Endothelial cell of umbilical vein (primary cell): ENCODE measurements around the gene RAC3. TPM values are rescaled to one million over a fixed set of nuclear protein-coding genes. Genes with fewer than 3 reads are reported as not detected.

ENCODE experiments used
- BruUV-seq: library from RNA; stranded (reverse); fragments of 400-500 nt; replicated peaks from 2 replicates; lab custom pipeline; 2021; lab: Mats Ljungman, UMichigan
- CTCF ChIA-PET: fragments of 300-600, 350-600 bp; sonication (Branson Sonifier 250); formaldehyde crosslinking; loops from one replicate; lab custom pipeline; 2021; ENCODE audit warnings: antibody characterized with exemption, inconsistent platforms; lab: Charles Lee
- POLR2A ChIA-PET: fragments of 300-600, 350-600 bp; sonication (Branson Sonifier 250); formaldehyde crosslinking; loops from one replicate; lab custom pipeline; 2021; ENCODE audit warnings: antibody characterized with exemption, inconsistent platforms; lab: Charles Lee
- DNase-seq: peaks from one replicate; pipeline ENCODE4 v3.0.0-alpha.2; 2011; ENCODE audit warnings: low read depth, low spot score
- FAIRE-seq: peaks from 2 replicates; lab custom pipeline; 2011; peaks lifted over from hg19 to GRCh38; lab: Jason Lieb, UNC
- H2AFZ ChIP-seq: 2 replicates; pipeline ENCODE4 v1.6.0; 2012; ENCODE audit warnings: low read depth, low read length, control low read depth, inconsistent platforms
- H3K27ac ChIP-seq: 2 replicates; pipeline ENCODE4 v1.5.1; 2011; ENCODE audit warnings: low read depth, mild to moderate bottlenecking, control low read depth, low read length, moderate library complexity; ENCODE audit not compliant: insufficient read depth
- H3K27me3 ChIP-seq, 2 experiments: 2 replicates each; pipeline versions ENCODE4 v1.6.0 to v1.6.1; 2011; ENCODE audit warnings: low read length in 2 of 2, mixed read lengths in 1 of 2; ENCODE audit not compliant: control insufficient read depth in 2 of 2, insufficient read depth in 2 of 2
- H3K36me3 ChIP-seq, 2 experiments: 2 replicates in 1 of 2; 3 replicates in 1 of 2; pipeline ENCODE4 v1.5.1; 2011; ENCODE audit warnings: low read length in 2 of 2, mild to moderate bottlenecking in 1 of 2, moderate library complexity in 1 of 2; ENCODE audit not compliant: control insufficient read depth in 2 of 2, insufficient read depth in 2 of 2; ENCODE audit errors: extremely low read depth in 1 of 2
- H3K4me1 ChIP-seq: 3 replicates; pipeline ENCODE4 v1.5.1; 2011; ENCODE audit warnings: mild to moderate bottlenecking, low read length; ENCODE audit not compliant: control insufficient read depth, insufficient read depth; ENCODE audit errors: extremely low read depth
- H3K4me2 ChIP-seq: 2 replicates; pipeline ENCODE4 v1.6.1; 2011; ENCODE audit warnings: low read length, control low read depth, mixed read lengths; ENCODE audit not compliant: insufficient read depth
- H3K4me3 ChIP-seq, 3 experiments: fragments of 200-600 bp in 1 of 3; sonication (generic), shearing (Covaris generic) in 1 of 3; replicated peaks in 1 of 3; 2 replicates each; pipeline ENCODE4 v1.5.1; 2011 to 2016; ENCODE audit warnings: control low read depth in 3 of 3, low read length in 3 of 3, mild to moderate bottlenecking in 2 of 3, inconsistent platforms in 1 of 3, low read depth in 1 of 3, moderate library complexity in 1 of 3; ENCODE audit not compliant: insufficient read depth in 1 of 3
- H3K79me2 ChIP-seq: 2 replicates; pipeline ENCODE4 v1.6.0; 2012; ENCODE audit warnings: low read length, inconsistent platforms; ENCODE audit not compliant: control insufficient read depth, insufficient read depth
- H3K9ac ChIP-seq: replicated peaks from 2 replicates; pipeline ENCODE3; 2011; ENCODE audit warnings: low read length, control low read depth; ENCODE audit not compliant: insufficient read depth; ENCODE audit errors: extremely low read depth
- H3K9me1 ChIP-seq: replicated peaks from 3 replicates; pipeline ENCODE4 v1.6.0; 2011; ENCODE audit warnings: mild to moderate bottlenecking, low read length; ENCODE audit not compliant: control insufficient read depth, insufficient read depth; ENCODE audit errors: extremely low read depth
- H3K9me3 ChIP-seq: replicated peaks from 2 replicates; pipeline ENCODE4 v1.5.1; 2012; ENCODE audit warnings: low read length, inconsistent platforms; ENCODE audit not compliant: control insufficient read depth, insufficient read depth
- H4K20me1 ChIP-seq: replicated peaks from 2 replicates; pipeline ENCODE3; 2011; ENCODE audit warnings: mild to moderate bottlenecking, low read length; ENCODE audit not compliant: control insufficient read depth, insufficient read depth; ENCODE audit errors: extremely low read depth
- CTCF ChIP-seq, 2 donors: IDR thresholded peaks; 1 replicate in 1 of 2; 2 replicates in 1 of 2; pipeline ENCODE4 v1.5.1; 2011; ENCODE audit warnings: low read length in 2 of 2, mild to moderate bottlenecking in 2 of 2, moderate library complexity in 2 of 2, control low read depth in 1 of 2, inconsistent platforms in 1 of 2, low read depth in 1 of 2; ENCODE audit not compliant: insufficient read depth in 1 of 2; ENCODE audit errors: extremely low read depth in 1 of 2
- EZH2 ChIP-seq: IDR thresholded peaks from 2 replicates; pipeline ENCODE4 v1.6.1; 2012; ENCODE audit warnings: borderline replicate concordance, low read depth, mild to moderate bottlenecking, moderate library complexity, low read length, inconsistent platforms; ENCODE audit not compliant: severe bottlenecking
- FOS ChIP-seq: IDR thresholded peaks from 2 replicates; pipeline ENCODE4 v1.6.1; 2011; ENCODE audit warnings: mild to moderate bottlenecking, low read length, moderate library complexity, borderline replicate concordance; ENCODE audit not compliant: insufficient read depth
- GATA2 ChIP-seq: IDR thresholded peaks from 2 replicates; pipeline ENCODE4 v1.7.0; 2011; ENCODE audit warnings: low read depth, mild to moderate bottlenecking, moderate library complexity, mixed read lengths, low read length; ENCODE audit not compliant: insufficient read length, insufficient read depth
- JUN ChIP-seq: IDR thresholded peaks from 2 replicates; pipeline ENCODE4 v1.6.1; 2011; ENCODE audit warnings: borderline replicate concordance, low read depth; ENCODE audit not compliant: insufficient read length, insufficient read depth
- MAX ChIP-seq: IDR thresholded peaks from 2 replicates; pipeline ENCODE4 v1.6.1; 2011; ENCODE audit not compliant: insufficient read depth, insufficient read length
- MYC ChIP-seq: IDR thresholded peaks from one replicate; pipeline ENCODE4 v1.6.1; 2011; ENCODE audit warnings: mild to moderate bottlenecking, low read depth, low read length
- POLR2A ChIP-seq: IDR thresholded peaks from 2 replicates; pipeline ENCODE4 v1.6.1; 2012; ENCODE audit warnings: low read depth, mild to moderate bottlenecking, control low read depth, low read length
- POLR2AphosphoS5 ChIP-seq: IDR thresholded peaks from 2 replicates; pipeline ENCODE4 v1.6.1; 2012; ENCODE audit warnings: low read depth, mild to moderate bottlenecking, control low read depth, low read length, moderate library complexity; ENCODE audit not compliant: insufficient read depth
- dilution Hi-C: fragments of 300-500 bp; cut with MboI; formaldehyde crosslinking; loops from one replicate; pipeline ENCODE4 v1.15.0; 2019; ENCODE audit warnings: low sequenced_read_pairs; ENCODE audit not compliant: extremely low pct_ligation_motif_present
- intact Hi-C: fragments of 100-400 bp; cut with micrococcal nuclease; formaldehyde crosslinking; loops from one replicate; pipeline ENCODE4 v1.10.0; 2022
- polyA plus RNA-seq, 4 experiments: library from polyadenylated mRNA; depleted of rRNA in 3 of 4; stranded (reverse) in 3 of 4; unstranded in 1 of 4; fragments of >200 nt; gene quantifications; 2 replicates each; pipeline versions ENCODE4 v1.2.1 to v1.2.3, GENCODE V29; 2011 to 2012; ENCODE audit warnings: missing spikeins in 1 of 4
- total RNA-seq: library from RNA; stranded (reverse); gene quantifications from 2 replicates; pipeline ENCODE4 v1.2.3, GENCODE V29; 2021

The RAC3 gene
- total and polyA plus RNA-seq, 2 donors (not counting 3 experiments of a cell fraction or from before 2014, with no cell fraction given) = 34.1 to 56.0 TPM

GRCh38 chr17:82062984-82063368 lies 31.5 kb downstream of the RAC3 start:
- no peak for TF ChIP-seq EZH2
- DNase-seq (no peak), FAIRE-seq (no peak)
- peaks cover 15% of the 10 kb centered on the region for H3K4me1 ChIP-seq
- POLR2A ChIA-PET = no interaction called here
- BruUV-seq = no TSS peak
- peaks cover 0 to 28% of the 10 kb centered on the region in 2 experiments for H3K36me3 ChIP-seq
- dilution Hi-C loops = no loop called here
- no peaks in the 10 kb centered on the region for H4K20me1 ChIP-seq
- no peak overlapping the region for H3K9ac ChIP-seq
- H3K4me3 ChIP-seq = no peak overlapping the region
- intact Hi-C loops = no loop called here
- H3K4me2 ChIP-seq = no peak overlapping the region
- H2AFZ ChIP-seq = no peak overlapping the region
- H3K9me1 ChIP-seq = no peaks in the 10 kb centered on the region
- no peaks in the 10 kb centered on the region for H3K27me3 ChIP-seq
- H3K79me2 ChIP-seq = peaks cover 14% of the 10 kb centered on the region
- CTCF ChIA-PET = interaction anchor here (1.0 to 1.2 kb wide), 2 partner anchors 32 to 104 kb away, joined by 3 read pairs; no protein-coding TSS in a partner anchor
- H3K9me3 ChIP-seq = no peaks in the 10 kb centered on the region
- H3K27ac ChIP-seq = no peak overlapping the region

GRCh38 chr17:82063424-82064415 lies 32.2 kb downstream of the RAC3 start:
- H3K4me1 ChIP-seq = peaks cover 15% of the 10 kb centered on the region
- H3K4me3 ChIP-seq = no peak overlapping the region
- no peaks in the 10 kb centered on the region for H4K20me1 ChIP-seq
- H3K4me2 ChIP-seq = peak overlapping the region; percentile 78
- ChIA-PET CTCF (interaction anchor here (0.6 to 1.2 kb wide), 4 partner anchors 8 to 104 kb away, joined by 3 to 4 read pairs (median 4); no protein-coding TSS in a partner anchor), POLR2A (no interaction called here)
- TF ChIP-seq CTCF (IDR thresholded peaks at IDR 0.05; ENCODE audit: extremely low read depth in 1 of 2, insufficient read depth in 1 of 2, low read depth in 1 of 2, low read length in 2 of 2) (no peak), POLR2A (no peak), FOS (no peak), MYC (no peak), MAX (no peak), POLR2AphosphoS5 (no peak), EZH2 (no peak), JUN (no peak), GATA2 (no peak)
- peaks cover 0 to 23% of the 10 kb centered on the region in 2 experiments for H3K36me3 ChIP-seq
- H3K9me1 ChIP-seq = no peaks in the 10 kb centered on the region
- dilution Hi-C loops = no loop called here
- H3K27me3 ChIP-seq = no peaks in the 10 kb centered on the region
- BruUV-seq = no TSS peak
- intact Hi-C loops = no loop called here
- H3K27ac ChIP-seq = no peak overlapping the region
- H3K9ac ChIP-seq = no peak overlapping the region
- H3K9me3 ChIP-seq = no peaks in the 10 kb centered on the region
- FAIRE-seq = no peak
- H3K79me2 ChIP-seq = peaks cover 14% of the 10 kb centered on the region
- DNase-seq = no peak
- H2AFZ ChIP-seq = no peak overlapping the region
